ENCODE measurements around the gene ETFBKMT.

GRCh38 chr12:31634620-31635019 lies 24.9 kb upstream of the ETFBKMT start:
- TF ChIP-seq CTCF (IDR thresholded peaks at IDR 0.05), result no peak
- TF ChIP-seq POLR2A (IDR thresholded peaks at IDR 0.05), result no peak

Measured in right lobe of liver (tissue), 4 donors.